ENCODE data around the gene ARHGEF7. TPM values are rescaled to one million over a fixed set of nuclear protein-coding genes. Genes with fewer than 3 reads are reported as not detected.

ARHGEF7 gene
- total RNA-seq, 1 experiment from 2014 or later = 46.2 TPM

DNA sequence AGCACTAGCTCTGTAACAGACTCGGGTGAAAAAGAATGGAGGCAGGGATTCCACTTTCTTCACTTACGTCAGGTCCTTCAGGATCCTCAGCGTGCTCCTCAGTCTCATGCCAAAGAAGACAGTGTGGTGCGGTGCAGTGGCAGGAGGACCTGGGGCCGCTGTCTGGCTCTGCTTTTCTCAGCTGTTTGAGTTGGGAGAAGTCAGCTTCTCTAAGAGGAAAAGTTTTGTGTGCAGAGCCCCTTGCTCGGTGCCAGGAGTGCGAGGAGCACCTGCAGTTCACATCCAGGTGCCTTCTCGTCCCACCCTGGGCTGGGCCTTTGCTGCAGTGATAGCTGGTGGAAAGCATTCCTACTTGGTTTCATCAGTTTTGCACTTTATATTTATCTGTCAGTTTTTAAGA, 127.5 kb downstream of the ARHGEF7 start:
- intact Hi-C loops (cut with micrococcal nuclease) = no loop called here
- POLR2A ChIA-PET = no interaction called here
- peaks cover 2 to 10% of the 10 kb centered on the region in 2 experiments; a peak in 1 of 4 replicates for H3K36me3 ChIP-seq (ENCODE audit: control insufficient read depth in 1 of 2, insufficient read depth in 2 of 2, low read length in 2 of 2)

More for the DNA sequence above, 127.5 kb downstream of the ARHGEF7 start:
- Histone ChIP-seq H3K9me2 (ENCODE audit: insufficient read depth) (no peaks in the 10 kb centered on the region), H3K27ac (ENCODE audit: low read depth, low read length) (no peak overlapping the region), H3K9ac (ENCODE audit: low read length) (no peak overlapping the region), H3K9me3 (ENCODE audit: control insufficient read depth in 1 of 2, insufficient read depth in 1 of 2, low read depth in 1 of 2, low read length in 2 of 2) (no peaks in the 10 kb centered on the region), H4K20me1 (ENCODE audit: insufficient read depth) (peaks cover 3% of the 10 kb centered on the region; the same call in 1 of the 2 replicates), H3K4me1 (ENCODE audit: control insufficient read depth in 1 of 2, insufficient read depth in 2 of 2, low read length in 2 of 2) (no peaks in the 10 kb centered on the region), H2AFZ (ENCODE audit: low read depth, low read length, poor library complexity, severe bottlenecking) (no peak overlapping the region), H3K4me3 (replicated peaks in 1 of 2; ENCODE audit: low read depth in 1 of 2, low read length in 2 of 2) (no peak overlapping the region), H3K4me2 (ENCODE audit: low read length) (no peak overlapping the region), H3K79me2 (ENCODE audit: insufficient read depth, low read length) (peaks cover 5% of the 10 kb centered on the region), H3K27me3 (ENCODE audit: insufficient read depth, low read length) (no peaks in the 10 kb centered on the region)
- BruUV-seq (replicated peaks) = no TSS peak
- CTCF ChIA-PET = no interaction called here
- RAD21 ChIA-PET (ENCODE audit: low non-redundant PET in 1 of 2, low total read pairs in 2 of 2, uncharacterized antibody in 2 of 2, unreplicated experiment in 2 of 2) = no interaction called here
- DNase-seq (ENCODE audit: low read depth, low spot score) = no peak
- no peak for ATAC-seq
- TF ChIP-seq, protein P1, sequence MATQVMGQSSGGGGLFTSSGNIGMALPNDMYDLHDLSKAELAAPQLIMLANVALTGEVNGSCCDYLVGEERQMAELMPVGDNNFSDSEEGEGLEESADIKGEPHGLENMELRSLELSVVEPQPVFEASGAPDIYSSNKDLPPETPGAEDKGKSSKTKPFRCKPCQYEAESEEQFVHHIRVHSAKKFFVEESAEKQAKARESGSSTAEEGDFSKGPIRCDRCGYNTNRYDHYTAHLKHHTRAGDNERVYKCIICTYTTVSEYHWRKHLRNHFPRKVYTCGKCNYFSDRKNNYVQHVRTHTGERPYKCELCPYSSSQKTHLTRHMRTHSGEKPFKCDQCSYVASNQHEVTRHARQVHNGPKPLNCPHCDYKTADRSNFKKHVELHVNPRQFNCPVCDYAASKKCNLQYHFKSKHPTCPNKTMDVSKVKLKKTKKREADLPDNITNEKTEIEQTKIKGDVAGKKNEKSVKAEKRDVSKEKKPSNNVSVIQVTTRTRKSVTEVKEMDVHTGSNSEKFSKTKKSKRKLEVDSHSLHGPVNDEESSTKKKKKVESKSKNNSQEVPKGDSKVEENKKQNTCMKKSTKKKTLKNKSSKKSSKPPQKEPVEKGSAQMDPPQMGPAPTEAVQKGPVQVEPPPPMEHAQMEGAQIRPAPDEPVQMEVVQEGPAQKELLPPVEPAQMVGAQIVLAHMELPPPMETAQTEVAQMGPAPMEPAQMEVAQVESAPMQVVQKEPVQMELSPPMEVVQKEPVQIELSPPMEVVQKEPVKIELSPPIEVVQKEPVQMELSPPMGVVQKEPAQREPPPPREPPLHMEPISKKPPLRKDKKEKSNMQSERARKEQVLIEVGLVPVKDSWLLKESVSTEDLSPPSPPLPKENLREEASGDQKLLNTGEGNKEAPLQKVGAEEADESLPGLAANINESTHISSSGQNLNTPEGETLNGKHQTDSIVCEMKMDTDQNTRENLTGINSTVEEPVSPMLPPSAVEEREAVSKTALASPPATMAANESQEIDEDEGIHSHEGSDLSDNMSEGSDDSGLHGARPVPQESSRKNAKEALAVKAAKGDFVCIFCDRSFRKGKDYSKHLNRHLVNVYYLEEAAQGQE (IDR thresholded peaks at IDR 0.05; ENCODE audit: low read depth) = no peak
- no peak for TF ChIP-seq SP1 (IDR thresholded peaks at IDR 0.05; ENCODE audit: low read depth)
- TF ChIP-seq YY1 (IDR thresholded peaks at IDR 0.05; ENCODE audit: extremely low read depth, insufficient replicate concordance, low read depth, low read length) = no peak
- TF ChIP-seq, protein P2, sequence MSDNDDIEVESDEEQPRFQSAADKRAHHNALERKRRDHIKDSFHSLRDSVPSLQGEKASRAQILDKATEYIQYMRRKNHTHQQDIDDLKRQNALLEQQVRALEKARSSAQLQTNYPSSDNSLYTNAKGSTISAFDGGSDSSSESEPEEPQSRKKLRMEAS (IDR thresholded peaks at IDR 0.05) = no peak
- no peak for TF ChIP-seq ELF1 (IDR thresholded peaks at IDR 0.05; ENCODE audit: borderline replicate concordance, low read depth)
- no peak for TF ChIP-seq SRF (IDR thresholded peaks at IDR 0.05; ENCODE audit: low read depth)
- TF ChIP-seq EZH2 (IDR thresholded peaks at IDR 0.05) = no peak
- TF ChIP-seq JUND (IDR thresholded peaks at IDR 0.05) = no peak
- no peak for TF ChIP-seq EGR1 (IDR thresholded peaks at IDR 0.05; ENCODE audit: low read depth)
